ACHN (cell line): ENCODE measurements around the gene TTC28.

ENCODE experiments used
- DNase-seq: peaks from one replicate; pipeline ENCODE4 v3.0.0-alpha.2; 2015
- in situ Hi-C: cut with HindIII; loops from 2 replicates; pipeline ENCODE4 v1.10.0; 2017; ENCODE audit warnings: low sequenced_read_pairs, low pct_ligation_motif_present, low pct_unique_long_range_greater_than_20kb

TTC28 gene

DNA sequence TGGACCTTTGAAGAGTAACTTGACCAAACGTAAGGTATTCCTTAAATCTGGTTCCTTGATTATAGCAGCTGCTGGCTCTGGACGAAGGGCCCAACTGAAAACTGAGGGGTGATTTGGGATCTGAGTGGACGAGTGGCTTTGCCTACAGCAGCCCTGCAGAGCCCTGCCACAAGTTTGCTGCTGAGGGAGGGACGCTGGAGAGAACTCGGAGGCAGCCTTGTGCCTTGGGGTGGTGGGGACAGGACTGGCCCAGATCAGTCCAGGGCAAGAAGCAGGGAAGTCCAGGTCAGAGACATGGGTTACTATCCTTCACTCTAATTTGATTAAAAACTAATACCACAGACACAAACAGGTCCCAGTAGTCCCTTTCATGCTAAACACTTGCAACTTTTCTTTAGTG lies 671.0 kb downstream of the TTC28 start:
- DNase-seq: no peak
- in situ Hi-C loops: no loop called here

DNA sequence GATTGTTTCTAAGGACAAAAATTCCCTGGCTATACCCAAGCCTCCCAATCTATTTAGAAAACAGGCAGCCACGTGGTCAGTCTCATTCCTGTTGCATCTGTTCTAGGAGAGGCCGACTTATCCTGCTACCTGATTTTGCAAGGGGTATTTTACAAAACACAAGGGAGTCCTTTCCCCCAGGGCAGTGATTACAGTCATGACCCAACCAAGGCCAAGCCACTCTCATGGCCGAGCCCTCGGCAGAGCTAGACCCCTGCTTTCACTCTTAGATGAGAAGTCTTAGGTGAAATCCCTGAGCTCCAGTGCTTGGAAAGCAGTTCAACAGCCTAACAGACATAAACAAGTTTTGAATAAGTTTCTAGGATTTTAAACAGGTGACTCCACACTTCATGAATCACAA lies 671.6 kb downstream of the TTC28 start:
- in situ Hi-C loops: no loop called here
- DNase-seq: no peak

DNA sequence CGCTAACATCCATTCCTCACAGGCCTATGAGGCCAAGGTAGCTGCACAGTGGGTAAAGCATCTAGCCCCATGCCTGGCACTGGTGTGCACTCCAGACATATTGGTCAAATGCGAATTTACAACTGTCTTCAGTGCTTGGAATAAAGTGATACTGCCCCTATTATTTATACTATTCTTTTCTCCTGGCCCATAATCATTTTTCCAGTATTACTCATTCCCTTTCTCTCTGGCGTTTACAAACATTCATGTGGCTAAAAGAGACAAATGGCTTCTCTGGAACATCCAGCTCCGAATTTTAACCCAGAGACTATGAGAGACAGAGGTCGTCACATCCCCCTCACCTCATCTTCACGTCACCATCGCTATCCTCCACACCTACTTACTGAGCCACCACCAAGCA lies 673.4 kb downstream of the TTC28 start:
- in situ Hi-C loops: no loop called here

DNA sequence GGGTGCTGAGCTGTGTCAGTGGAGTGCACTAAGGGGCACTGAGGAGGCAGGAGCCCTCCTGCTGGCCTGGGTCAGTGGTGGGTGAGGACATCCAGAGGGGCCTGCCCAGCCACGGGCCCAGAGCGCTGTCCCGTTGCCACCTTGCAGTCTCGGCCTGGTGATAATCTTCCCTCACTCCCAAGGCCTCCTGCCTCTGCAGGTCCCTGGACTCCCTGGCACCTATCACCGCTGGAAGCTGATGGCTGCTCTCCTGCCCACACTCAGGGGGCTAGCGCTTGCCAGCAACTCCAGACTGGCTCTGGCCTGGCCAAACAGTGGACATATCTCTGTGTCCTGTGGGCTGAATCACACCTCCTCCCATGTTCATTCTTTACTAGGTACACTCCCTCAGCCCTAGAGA lies 674.1 kb downstream of the TTC28 start:
- in situ Hi-C loops: no loop called here

More for the DNA sequence above, 673.4 kb downstream of the TTC28 start:
- DNase-seq: no peak

DNA sequence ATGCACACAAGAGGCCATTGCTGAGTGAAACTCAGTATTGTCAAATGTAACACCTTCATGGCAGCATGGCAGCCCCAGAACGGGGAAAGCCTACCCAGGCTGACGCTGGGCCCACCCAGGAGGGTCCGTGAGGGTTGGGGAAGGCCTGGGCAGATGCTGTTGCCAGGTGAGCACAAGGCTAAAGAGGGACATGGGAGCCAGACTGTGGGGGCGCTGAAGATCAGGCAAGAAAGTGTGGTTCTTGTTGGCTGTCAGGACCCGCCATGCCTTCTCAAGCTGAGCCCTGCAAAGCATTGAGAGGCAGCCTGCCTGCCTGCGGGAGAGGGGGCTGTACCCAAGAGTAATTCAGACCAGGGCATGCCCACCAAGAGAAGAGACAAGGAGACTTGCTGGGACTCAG lies 675.6 kb downstream of the TTC28 start:
- in situ Hi-C loops: no loop called here
- DNase-seq: no peak

More for the DNA sequence above, 674.1 kb downstream of the TTC28 start:
- DNase-seq: no peak

DNA sequence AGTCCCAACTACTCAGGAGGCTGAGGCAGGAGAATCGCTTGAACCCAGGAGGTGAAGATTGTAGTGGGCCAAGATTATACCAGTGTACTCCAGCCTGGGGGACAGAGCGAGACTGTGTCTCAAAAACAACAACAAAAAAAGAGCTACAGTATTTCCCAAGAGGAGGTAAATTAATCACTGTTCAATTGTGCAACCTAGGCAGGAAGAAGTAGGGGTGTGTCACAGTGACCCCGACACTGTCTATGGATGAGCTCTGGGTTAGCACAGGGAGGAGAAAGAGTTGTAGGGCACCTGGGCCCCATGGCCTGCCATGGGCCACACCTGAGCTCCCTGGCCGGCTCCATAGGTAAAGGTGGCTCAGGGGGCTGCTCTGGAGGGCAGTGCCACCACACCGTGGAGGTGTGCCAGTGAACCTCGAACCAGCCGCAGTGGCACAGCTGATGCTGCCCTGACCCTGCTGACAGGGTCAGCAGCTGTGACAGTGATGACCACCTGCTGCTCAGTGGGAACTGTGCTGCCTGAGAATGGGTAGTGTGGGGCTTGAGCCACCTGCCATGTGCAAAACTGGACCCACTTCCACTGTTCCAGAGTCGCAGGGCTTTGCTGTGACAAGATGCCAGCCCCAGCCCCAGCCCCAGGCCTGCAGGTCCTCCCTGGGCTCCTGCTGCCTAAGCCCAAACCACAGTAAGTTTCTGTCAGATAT lies 676.6 kb downstream of the TTC28 start:
- in situ Hi-C loops: no loop called here
- DNase-seq: no peak

DNA sequence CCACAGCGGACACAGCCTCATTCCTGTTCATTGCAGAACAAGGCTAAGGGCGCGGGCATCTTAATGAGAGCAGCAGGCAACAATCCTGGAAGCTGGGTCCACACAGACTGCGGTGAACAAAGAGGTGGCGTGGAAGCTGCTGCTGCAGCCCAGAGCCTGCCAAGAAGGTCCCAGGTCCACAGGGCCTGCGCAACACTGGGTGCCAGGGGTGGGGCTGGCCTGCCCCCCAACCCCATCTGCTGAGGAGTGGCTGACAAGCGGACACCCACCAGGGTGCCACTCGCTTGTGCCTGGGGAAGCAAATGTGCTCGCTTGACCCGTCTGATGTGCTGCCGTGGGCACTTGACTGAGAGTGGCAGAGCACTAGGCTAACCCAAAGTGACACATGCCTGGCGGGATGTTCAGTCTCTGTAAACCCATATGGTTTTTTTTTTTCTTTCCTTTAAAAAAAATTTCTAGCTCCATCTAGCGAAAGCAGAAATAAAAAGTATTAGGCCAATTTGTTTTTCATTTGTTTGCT lies 677.4 kb downstream of the TTC28 start:
- in situ Hi-C loops: no loop called here
- DNase-seq: no peak

DNA sequence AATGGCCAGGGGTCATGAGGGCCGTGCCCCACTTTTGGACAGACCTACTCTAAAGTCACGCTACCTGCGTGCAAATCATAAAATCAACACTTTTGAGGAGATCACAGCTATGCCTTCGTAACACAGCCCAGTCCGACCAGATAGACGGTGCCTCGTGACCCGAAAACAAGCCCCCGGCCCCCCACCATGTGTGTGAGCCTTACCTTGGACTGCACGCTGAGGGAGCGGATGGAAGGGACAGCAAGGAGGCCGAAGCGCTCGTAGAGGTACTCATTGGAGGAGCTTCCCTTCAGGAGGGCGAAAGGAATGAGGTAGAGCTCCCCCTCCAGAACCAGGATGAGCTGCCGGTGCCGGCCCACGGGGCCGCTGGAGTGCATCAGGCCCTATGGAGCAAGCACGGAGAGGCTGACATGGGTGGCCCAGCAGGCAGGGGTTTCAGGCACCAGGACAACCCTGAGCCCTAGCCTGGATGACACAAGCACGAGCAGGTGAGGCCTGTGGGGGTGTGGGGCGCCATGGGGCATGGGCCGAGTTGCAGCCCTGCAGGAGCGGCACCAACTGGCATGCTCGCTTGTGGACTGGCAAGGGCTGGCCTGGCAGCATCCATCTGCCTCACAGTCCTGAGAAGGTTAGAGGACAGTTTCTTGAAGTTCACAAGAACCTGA lies 678.3 kb downstream of the TTC28 start:
- DNase-seq: no peak
- in situ Hi-C loops: no loop called here

DNA sequence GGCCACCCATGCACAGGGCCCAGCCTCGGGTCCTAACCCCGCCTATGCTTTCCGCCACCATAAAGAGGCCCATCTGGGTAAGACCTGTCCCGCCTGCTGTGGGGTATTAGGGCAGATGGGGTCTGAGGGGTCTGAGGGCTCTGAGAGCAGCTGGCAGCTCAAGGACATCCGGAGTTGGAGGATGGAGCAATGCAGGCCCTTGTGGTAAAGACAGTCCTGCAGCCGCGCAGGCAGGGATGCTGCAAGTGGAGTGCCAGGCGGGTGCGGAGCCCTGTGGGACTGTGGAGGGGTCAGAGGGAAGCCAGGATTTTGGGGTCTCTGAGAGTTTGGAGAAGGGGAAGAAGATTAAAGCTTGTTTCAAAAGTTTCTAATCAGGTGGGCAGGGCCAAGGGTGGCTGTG lies 679.3 kb downstream of the TTC28 start:
- in situ Hi-C loops: no loop called here
- no peak for DNase-seq

DNA sequence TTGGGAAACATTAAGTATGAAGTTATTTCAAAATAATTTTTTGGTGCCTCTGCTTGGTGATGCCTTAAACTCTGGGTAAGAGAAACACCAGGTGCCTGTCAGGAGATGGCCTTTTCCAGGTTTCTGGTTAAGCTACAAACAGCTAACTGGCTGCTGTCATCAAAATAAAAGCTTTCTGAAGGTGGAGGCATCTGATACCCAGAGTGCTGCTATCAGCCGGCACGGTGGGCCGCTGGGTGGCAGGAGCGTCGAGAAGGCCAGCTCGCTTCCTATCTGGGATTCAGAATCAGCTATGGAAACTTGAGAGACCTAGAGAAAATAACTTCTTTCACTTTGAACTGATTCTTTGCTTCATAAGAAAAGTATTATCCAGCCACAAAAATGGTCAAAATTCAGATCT lies 679.8 kb downstream of the TTC28 start:
- in situ Hi-C loops: no loop called here
- DNase-seq: no peak

DNA sequence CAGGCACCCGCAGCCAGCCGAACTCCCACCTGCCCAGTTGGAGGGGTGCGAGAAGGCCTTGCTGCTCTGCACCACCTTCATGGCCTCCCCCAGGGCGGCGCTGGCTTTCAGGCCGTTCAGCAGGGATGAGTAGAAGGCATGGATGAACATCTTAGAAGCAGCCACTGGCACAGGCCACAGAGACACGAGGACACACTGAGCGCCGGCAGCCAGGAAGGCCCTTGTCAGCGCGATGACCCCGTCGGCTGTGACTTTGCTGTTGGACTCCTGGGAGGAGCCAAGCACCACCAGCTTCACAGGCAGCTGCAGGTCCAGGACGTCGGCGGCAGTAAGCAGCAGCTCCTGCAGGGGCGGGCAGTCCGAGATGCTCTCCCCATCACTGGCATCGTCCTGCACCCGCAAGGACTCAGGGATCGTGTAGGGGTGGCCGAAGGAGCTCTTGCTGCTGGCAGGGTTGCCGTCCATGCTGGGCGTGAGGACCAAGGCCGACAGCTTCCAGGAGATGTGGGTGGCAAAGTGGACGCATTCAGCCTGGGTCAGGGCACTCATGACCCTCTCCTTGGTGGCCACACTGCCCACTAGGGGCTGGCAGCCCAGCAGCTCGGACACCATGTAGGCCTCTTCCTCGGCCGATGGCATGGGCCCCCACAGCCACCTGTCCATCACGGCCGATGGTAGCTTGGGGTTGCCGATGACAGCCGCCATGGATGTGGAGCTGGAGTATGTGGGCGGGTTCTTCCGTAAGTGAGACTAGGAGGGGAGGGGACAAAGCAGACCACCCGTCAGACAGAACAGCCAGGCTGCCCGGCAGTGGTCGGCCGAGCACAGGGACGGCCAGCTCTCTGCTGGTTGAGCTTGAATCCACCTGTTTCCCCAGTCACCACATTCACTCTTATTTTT lies 680.9 kb downstream of the TTC28 start:
- in situ Hi-C loops: no loop called here
- DNase-seq: no peak

DNA sequence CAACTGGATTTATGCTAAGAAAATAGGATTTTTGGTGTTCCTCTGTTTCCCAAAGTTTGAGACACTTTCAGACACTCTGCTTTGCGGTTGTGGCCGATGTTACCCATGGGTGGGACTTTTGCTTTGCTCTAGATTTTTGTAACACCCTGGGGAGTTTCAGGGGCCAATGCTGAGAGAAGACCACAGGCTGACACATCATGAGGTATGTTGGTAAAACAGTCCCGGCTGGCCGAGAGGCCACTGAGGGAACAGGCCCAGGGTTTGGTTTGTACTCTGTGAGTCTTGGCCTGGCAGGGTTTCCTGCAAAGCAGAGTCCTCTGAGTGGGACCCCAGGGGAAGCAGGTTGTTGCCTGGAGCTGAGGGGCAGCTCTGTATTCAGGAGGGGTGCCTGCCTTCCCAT lies 682.1 kb downstream of the TTC28 start:
- in situ Hi-C loops: no loop called here
- no peak for DNase-seq

DNA sequence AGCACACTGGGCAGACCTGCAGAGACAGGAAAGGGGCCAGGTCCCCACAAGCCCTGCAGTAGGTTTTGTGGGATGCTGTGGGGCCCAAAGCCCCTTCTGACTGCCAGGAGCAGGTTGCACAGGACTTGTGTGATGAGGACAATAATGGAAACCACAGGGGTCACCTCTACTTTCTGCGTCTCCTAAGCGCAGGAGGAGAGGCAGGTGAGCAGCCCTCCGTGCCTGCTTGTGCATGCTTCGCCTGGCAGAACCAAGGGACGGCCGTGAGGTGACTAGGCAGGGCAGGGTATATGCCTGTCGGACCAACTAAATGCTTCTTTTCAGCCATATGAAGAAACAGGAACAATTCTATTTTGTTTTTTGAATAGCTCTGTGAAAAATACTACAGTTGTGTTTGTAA lies 682.7 kb downstream of the TTC28 start:
- in situ Hi-C loops: no loop called here
- DNase-seq: no peak

DNA sequence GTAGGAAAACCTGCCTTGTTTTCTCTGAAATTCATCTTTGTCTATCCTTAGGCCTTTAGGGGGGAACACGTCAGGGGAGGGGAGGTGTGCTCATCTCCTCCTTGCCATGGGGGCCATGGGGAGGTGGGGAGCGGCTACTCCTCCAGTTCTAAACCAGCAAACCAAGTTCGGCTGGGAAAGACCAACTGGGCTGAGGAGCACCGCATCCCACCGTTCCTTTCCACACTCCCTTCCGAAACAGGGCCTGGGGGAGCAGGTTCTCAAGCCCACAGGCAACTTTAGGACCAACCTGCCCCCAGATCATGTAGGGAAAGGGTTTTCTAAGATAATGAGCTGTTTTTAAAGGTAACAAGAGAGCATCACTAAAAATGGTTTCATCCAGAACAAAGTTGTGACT lies 683.1 kb downstream of the TTC28 start:
- in situ Hi-C loops: no loop called here
- no peak for DNase-seq

DNA sequence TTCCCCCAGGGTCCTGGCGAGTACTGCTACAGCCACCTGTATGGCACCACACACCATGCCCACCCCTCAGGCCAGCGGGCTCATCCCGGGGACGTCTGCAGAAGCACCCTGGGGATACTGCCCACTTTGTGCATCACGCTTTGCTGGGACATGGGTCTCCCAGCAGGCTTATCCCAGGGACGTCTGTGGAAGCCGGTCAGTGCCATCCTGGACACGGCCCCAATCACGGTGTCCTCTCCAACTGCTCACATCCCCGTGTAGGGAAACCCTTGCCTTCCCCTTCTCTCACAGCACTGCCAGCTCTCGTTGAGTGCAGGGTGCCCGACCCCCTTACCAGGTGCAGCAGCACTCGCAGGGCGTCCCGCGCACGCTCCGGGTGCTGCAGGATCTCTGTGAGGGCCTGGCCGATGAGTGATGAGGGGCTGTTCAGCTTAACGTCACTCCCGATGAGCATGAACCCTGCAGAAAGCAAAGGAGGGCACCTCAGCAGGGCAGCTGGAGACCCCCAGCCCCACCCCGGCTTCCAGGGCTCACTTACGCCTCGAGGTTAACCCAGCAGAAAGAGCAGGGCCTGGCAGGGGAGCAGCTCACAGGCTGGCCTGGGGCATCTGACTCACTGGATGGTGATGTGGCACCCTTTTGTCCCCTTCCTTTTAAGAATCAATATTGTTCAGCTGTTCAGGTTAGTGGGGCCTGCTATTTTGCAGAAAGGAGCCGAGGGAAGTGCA lies 683.7 kb downstream of the TTC28 start:
- no peak for DNase-seq
- in situ Hi-C loops: no loop called here

DNA sequence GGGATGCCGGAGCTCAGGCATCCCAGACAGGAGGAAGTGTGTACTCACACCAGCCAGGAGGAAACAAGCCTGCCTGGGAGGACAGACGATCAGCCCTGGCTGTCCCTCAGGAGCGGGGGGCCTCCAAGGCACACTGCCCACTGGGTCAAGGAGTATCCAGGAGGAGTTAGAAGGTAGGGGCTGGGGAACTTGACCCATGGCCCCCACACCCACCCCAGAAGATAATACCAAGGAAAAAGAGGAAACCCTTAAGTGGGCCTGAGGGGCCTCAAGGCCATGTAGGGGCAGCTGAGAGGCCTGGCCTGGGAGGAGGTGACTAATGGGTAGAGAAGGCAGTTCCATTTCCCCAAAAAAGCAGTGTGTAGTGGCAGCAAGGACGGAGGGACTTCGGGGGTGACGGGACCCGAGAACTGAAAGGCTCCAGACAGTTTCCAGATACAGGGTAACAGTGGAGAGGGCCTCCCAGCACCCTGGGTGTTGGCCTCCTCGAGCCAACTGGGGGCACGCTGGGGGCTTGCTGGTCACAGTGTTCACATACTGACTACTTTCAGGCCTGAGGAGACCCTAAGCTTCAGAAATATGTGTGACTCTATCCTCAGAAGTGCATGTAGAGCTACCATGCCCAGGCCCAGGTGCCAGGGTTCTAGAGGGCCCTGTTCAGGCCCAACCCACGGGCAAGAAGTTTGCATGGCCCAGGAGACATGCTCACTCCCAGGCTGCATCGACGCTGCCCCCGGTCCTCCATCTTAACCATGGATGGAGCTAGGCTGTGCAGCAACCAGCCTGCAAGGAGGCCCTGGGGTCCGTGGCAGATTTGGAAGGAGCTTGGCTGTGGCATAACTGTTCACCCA lies 684.9 kb downstream of the TTC28 start:
- no peak for DNase-seq
- in situ Hi-C loops: no loop called here

DNA sequence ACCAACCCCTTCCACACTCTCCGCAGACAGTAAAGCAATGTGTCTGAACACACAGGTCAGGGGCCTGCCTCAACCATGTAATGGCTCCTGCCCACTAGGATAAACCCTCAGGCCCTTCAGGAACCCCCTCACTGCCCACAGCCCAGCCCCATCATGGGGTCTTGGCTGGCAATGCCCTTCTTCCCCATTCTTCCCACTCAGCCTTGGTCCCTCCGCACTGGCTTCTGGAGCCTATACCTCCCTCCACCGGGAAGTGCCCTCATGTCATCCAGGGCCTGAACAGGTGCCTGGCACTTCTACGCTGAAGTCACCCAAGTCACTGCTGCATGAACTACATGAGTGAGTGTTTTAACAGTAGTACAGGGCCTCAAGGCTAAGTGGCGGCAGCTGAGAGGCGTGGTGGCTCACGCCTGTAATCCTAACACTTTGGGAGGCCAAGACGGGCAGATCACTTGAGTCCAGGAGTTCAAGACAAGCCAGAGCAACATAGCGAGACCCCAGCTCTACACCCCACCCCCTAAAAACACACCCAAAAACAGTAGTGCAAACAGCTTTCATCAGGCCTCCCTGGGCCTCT lies 685.8 kb downstream of the TTC28 start:
- in situ Hi-C loops: no loop called here
- no peak for DNase-seq
